Right lobe of liver (tissue), 6 donors: Measurements from ENCODE around the gene TLE4. TPM values are rescaled to one million over a fixed set of nuclear protein-coding genes. Genes with fewer than 3 reads are reported as not detected.
A peak's percentile ranks its signal among the peaks of the same experiment; 100 is the strongest.

Source experiments
- ATAC-seq, 4 donors: fragments of 200-7000 bp; cut with Tn5 transposase; one replicate each; pipeline ENCODE4 v1.9.1; 2020; ENCODE audit warnings: mild to moderate bottlenecking in 4 of 4, moderate library complexity in 4 of 4
- DNase-seq, 3 donors: peaks; one replicate each; pipeline ENCODE4 v3.0.0-alpha.2; 2020
- H3K27ac ChIP-seq, 3 donors: fragments of 200-600 bp; one replicate each; pipeline ENCODE4 v1.8.0; 2022
- H3K27me3 ChIP-seq, 2 donors: fragments of 200-600 bp; one replicate each; pipeline ENCODE4 v1.8.0; 2022
- H3K36me3 ChIP-seq, 4 donors: fragments of 200-600 bp; sonication (generic) in 1 of 4; one replicate each; pipeline versions ENCODE4 v1.5.1 to v1.8.0; 2017 to 2022; ENCODE audit warnings: control low read depth in 1 of 4
- H3K4me1 ChIP-seq, 4 donors: fragments of 200-600 bp; sonication (generic) in 1 of 4; one replicate each; pipeline versions ENCODE4 v1.5.1 to v1.8.0; 2017 to 2022; ENCODE audit warnings: control low read depth in 1 of 4
- H3K4me3 ChIP-seq, 3 donors: fragments of 200-600 bp; one replicate each; pipeline ENCODE4 v1.8.0; 2022
- H3K9me3 ChIP-seq, 4 donors: fragments of 200-600 bp; sonication (generic) in 1 of 4; one replicate each; pipeline versions ENCODE4 v1.5.1 to v1.8.0; 2017 to 2022; ENCODE audit warnings: control low read depth in 1 of 4
- POLR2A ChIP-seq: fragments of 450-650 bp; IDR thresholded peaks from one replicate; pipeline ENCODE4 v1.6.1; 2017; ENCODE audit warnings: antibody characterized with exemption, mild to moderate bottlenecking
- WGBS: methylation state at CpG from one replicate; pipeline ENCODE4 v1.1.6; 2018; ENCODE audit warnings: low coverage, low lambda C conversion rate; ENCODE audit not compliant: insufficient coverage; ENCODE audit errors: missing lambda C conversion rate; 5-methylcytosine and 5-hydroxymethylcytosine counted together
- intact Hi-C, 2 donors: fragments of 100-400 bp; cut with DNase I; formaldehyde crosslinking; loops; one replicate each; pipeline versions ENCODE4 v1.11.2 to v1.14.1; 2022
- total RNA-seq, 6 experiments: library from RNA; depleted of rRNA in 2 of 6; stranded (reverse); fragments of >200 nt in 2 of 6; fragmentation: NEBNext Ultra II Directional in 3 of 6; extraction: Animal tissue kit (Norgen Biotek cat#: 25700) in 3 of 6; gene quantifications; one replicate each; pipeline versions ENCODE4 v1.1.0 to v1.2.4, GENCODE V29; 2016 to 2023
- TF ChIP-seq, protein P1 (sequence below), 4 donors: fragments of 200-600 bp in 3 of 4; fragments of 450-650 bp in 1 of 4; IDR thresholded peaks; one replicate each; pipeline versions ENCODE4 v1.5.1 to v1.8.0; 2016 to 2022; ENCODE audit warnings: antibody characterized with exemption in 4 of 4, mild to moderate bottlenecking in 2 of 4
- donor health status: DM: no; HTN: yes; CAD: no.
- donor health status: DM: no; HTN: no; CAD: no.
- donor health status: DM: no; HTN: no; CAD: no.
- donor health status: DM: no; HTN: yes; CAD: no.
- donor health status: DM: no; HTN: yes; CAD: no.

The TLE4 gene
- total RNA-seq, 6 experiments from 2014 or later, result 2.9 to 8.3 (median 5.7) TPM

DNA sequence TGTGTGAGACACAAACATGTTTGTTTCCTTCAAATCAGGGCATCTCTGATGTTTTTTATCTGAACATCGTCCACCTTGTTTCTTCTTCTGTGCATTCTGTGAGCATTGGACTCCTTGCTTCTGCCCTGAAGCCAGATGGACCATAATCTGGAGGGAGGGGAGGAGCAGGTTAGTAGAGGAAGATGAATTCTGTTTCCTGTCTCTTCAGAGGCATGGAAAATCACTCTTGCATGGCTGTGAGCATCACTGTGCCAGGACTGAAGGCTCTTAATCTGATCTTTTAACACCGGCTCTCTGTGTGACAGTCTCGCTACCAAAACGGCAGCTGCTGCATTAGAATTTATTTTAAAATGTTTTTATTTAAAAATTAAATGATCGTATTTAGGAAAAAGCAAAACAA is 43.3 kb downstream of the TLE4 start:
- H3K36me3 ChIP-seq, result no peaks in the 10 kb centered on the region
- WGBS, result 93% methylated on average over 5 of the region's 5 CpGs
- no peak overlapping the region for H3K4me3 ChIP-seq
- no peaks in the 10 kb centered on the region for H3K27me3 ChIP-seq
- ATAC-seq (no peak), DNase-seq (no peak)
- H3K4me1 ChIP-seq, result no peaks in the 10 kb centered on the region
- H3K9me3 ChIP-seq, result no peaks in the 10 kb centered on the region
- intact Hi-C loops, result no loop called here
- no peak for TF ChIP-seq POLR2A
- TF ChIP-seq, protein P1, sequence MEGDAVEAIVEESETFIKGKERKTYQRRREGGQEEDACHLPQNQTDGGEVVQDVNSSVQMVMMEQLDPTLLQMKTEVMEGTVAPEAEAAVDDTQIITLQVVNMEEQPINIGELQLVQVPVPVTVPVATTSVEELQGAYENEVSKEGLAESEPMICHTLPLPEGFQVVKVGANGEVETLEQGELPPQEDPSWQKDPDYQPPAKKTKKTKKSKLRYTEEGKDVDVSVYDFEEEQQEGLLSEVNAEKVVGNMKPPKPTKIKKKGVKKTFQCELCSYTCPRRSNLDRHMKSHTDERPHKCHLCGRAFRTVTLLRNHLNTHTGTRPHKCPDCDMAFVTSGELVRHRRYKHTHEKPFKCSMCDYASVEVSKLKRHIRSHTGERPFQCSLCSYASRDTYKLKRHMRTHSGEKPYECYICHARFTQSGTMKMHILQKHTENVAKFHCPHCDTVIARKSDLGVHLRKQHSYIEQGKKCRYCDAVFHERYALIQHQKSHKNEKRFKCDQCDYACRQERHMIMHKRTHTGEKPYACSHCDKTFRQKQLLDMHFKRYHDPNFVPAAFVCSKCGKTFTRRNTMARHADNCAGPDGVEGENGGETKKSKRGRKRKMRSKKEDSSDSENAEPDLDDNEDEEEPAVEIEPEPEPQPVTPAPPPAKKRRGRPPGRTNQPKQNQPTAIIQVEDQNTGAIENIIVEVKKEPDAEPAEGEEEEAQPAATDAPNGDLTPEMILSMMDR (IDR thresholded peaks at IDR 0.05), result no peak
- no peak overlapping the region for H3K27ac ChIP-seq

DNA sequence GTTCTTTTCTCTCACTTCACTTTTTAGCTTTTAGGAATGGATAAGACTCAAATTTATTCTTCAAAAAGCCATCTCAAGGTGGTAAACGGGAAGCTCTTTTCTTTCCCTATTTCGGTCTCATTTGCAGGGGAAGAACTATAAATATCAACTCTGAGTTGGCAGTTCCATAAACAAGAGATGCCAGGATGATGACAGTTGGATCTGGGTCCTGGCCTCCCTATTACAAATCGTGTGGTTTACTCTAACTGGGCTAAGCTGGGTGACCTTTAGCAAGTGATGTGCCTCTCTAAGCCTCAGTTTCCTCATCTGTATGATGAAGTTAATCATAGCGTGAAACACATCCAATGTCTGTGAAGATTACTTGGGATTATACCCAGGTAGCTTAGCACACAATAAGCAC is 44.2 kb downstream of the TLE4 start:
- no peak for TF ChIP-seq POLR2A
- TF ChIP-seq, protein P1 (IDR thresholded peaks at IDR 0.05), result no peak
- 56% methylated on average over 3 of the region's 4 CpGs for WGBS
- Histone ChIP-seq H3K4me3 (no peak overlapping the region), H3K27ac (no peak overlapping the region), H3K9me3 (no peaks in the 10 kb centered on the region), H3K36me3 (no peaks in the 10 kb centered on the region), H3K27me3 (no peaks in the 10 kb centered on the region), H3K4me1 (no peaks in the 10 kb centered on the region)
- intact Hi-C loops, result no loop called here
- DNase-seq, result no peak
- no peak for ATAC-seq

DNA sequence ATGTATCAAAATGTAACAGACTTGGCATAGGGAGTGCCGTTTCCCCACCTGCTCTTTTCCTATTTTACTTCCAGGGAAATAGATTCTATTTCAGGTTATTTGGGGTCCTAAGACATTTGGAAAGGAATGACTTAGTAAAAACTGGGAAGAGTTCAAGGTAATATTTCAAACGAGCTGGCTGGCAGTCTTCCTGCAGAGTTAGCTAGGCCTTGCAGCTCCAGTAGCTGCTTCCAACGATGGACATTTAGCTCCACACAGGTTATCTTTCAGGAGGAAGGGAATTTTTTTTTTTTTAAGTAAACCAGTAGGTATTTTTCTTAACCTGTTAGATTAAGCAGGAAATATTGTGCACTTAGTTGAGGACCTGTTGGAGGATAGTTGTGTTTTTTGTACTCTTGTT is 45.2 kb downstream of the TLE4 start:
- intact Hi-C loops, result no loop called here
- ATAC-seq (no peak), DNase-seq (no peak)
- Histone ChIP-seq H3K27me3 (no peaks in the 10 kb centered on the region), H3K4me1 (no peaks in the 10 kb centered on the region), H3K9me3 (no peaks in the 10 kb centered on the region), H3K36me3 (no peaks in the 10 kb centered on the region), H3K27ac (no peak overlapping the region), H3K4me3 (no peak overlapping the region)
- TF ChIP-seq, protein P1 (IDR thresholded peaks at IDR 0.05), result no peak
- TF ChIP-seq POLR2A, result no peak
- WGBS, result 50% methylated on average over 3 of the region's 3 CpGs

DNA sequence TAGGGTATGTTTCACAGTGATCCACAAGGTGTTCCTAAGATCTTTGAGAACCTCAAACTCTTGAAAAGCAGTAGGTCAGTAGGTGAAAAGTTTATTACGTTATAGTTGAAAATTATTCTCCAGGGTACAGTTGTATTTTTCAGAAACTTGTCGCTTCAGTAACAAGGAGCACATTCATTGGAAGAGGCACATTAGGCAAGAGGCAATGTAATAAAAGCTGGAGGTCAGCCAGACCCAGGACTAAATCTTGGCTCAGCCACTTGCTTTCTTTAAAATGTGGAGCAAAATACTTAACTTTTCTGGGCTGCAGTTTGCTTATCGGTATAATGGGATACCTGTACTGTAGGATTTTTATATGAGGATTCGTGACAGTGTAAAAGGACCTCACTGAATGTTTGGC is 45.6 kb downstream of the TLE4 start:
- intact Hi-C loops, result no loop called here
- TF ChIP-seq, protein P1 (IDR thresholded peaks at IDR 0.05), result no peak
- no peak for TF ChIP-seq POLR2A
- ATAC-seq (peak; percentile 38 to 56 (median 54)), DNase-seq (peak in 1 of 3 donors; percentile 48)
- Histone ChIP-seq H3K4me1 (no peaks in the 10 kb centered on the region), H3K36me3 (no peaks in the 10 kb centered on the region), H3K9me3 (no peaks in the 10 kb centered on the region), H3K27me3 (no peaks in the 10 kb centered on the region), H3K27ac (no peak overlapping the region), H3K4me3 (no peak overlapping the region)
- WGBS, result 60% methylated on average over 4 of the region's 4 CpGs

DNA sequence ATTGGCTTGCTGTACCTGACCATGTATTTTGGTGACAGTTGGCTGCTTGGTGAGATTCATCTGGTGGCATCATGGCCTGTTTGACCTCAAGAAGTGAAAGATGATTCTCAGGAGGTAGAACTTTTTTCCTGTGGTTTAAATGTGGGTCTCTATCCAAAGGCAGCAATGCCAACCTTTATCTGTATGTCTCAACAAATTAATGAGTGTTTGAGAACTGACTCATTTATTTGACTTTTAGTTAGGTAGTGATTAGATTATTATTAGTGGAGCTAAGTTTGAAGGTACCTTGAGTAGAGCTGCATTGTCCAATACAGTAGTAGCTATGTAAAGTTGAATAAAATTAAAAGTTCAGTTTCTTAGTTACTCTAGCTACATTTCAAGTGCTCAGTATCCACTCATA is 48.2 kb downstream of the TLE4 start:
- H3K4me3 ChIP-seq, result no peak overlapping the region
- no peak overlapping the region for H3K27ac ChIP-seq
- ATAC-seq (no peak), DNase-seq (no peak)
- intact Hi-C loops, result no loop called here
- H3K36me3 ChIP-seq, result no peaks in the 10 kb centered on the region
- H3K27me3 ChIP-seq, result no peaks in the 10 kb centered on the region
- H3K9me3 ChIP-seq, result no peaks in the 10 kb centered on the region
- no peaks in the 10 kb centered on the region for H3K4me1 ChIP-seq
- TF ChIP-seq, protein P1 (IDR thresholded peaks at IDR 0.05), result no peak
- no peak for TF ChIP-seq POLR2A
